GM12878 (cell line): ENCODE measurements around the gene PTGES3L. TPM values are rescaled to one million over a fixed set of nuclear protein-coding genes. Genes with fewer than 3 reads are reported as not detected.

Source experiments
- EED ChIP-seq: sonication (generic); IDR thresholded peaks from 2 replicates; pipeline ENCODE4 v1.6.1; 2016; ENCODE audit warnings: antibody characterized with exemption, low read depth
- EP300 ChIP-seq, 2 experiments: fragments of 150-350 bp in 1 of 2; IDR thresholded peaks; 2 replicates each; pipeline ENCODE4 v1.6.1; 2011 to 2012; ENCODE audit warnings: low read depth in 2 of 2, low read length in 2 of 2, borderline replicate concordance in 1 of 2, improper control_type of control experiment in 1 of 2, inconsistent platforms in 1 of 2; ENCODE audit not compliant: control insufficient read depth in 1 of 2
- GABPA ChIP-seq: IDR thresholded peaks from 2 replicates; pipeline ENCODE4 v1.6.1; 2014; ENCODE audit warnings: antibody characterized with exemption, low read depth, mild to moderate bottlenecking, inconsistent platforms
- IRF4 ChIP-seq: IDR thresholded peaks from 2 replicates; pipeline ENCODE4 v1.6.1; 2011; ENCODE audit warnings: low read depth, low read length
- MEF2B ChIP-seq: fragments of 450-650 bp; IDR thresholded peaks from 2 replicates; pipeline ENCODE4 v1.6.1; 2018; ENCODE audit warnings: mild to moderate bottlenecking, moderate library complexity; ENCODE audit not compliant: partially characterized antibody, poor library complexity, severe bottlenecking
- MTA3 ChIP-seq: IDR thresholded peaks from 2 replicates; pipeline ENCODE4 v1.6.1; 2012; ENCODE audit warnings: low read length, inconsistent platforms, borderline replicate concordance
- PAX8 ChIP-seq: fragments of 450-650 bp; IDR thresholded peaks from 2 replicates; pipeline ENCODE4 v1.6.1; 2017; ENCODE audit warnings: mild to moderate bottlenecking, moderate library complexity
- SRF ChIP-seq, 2 experiments: IDR thresholded peaks; 2 replicates each; pipeline ENCODE4 v1.6.1; 2011; ENCODE audit warnings: low read depth in 2 of 2, low read length in 2 of 2, mild to moderate bottlenecking in 1 of 2, moderate library complexity in 1 of 2
- WRNIP1 ChIP-seq: IDR thresholded peaks from 2 replicates; pipeline ENCODE4 v1.6.1; 2011; ENCODE audit warnings: low read depth, low read length, improper control_type of control experiment, borderline replicate concordance
- ZBED1 ChIP-seq: IDR thresholded peaks from 2 replicates; pipeline ENCODE4 v1.6.1; 2016; ENCODE audit warnings: borderline replicate concordance
- ZNF217 ChIP-seq: fragments of 450-650 bp; IDR thresholded peaks from 2 replicates; pipeline ENCODE4 v1.6.1; 2017; ENCODE audit warnings: antibody characterized with exemption, mild to moderate bottlenecking
- ZNF274 ChIP-seq: IDR thresholded peaks from one replicate; pipeline ENCODE4 v1.8.0; 2011; ENCODE audit not compliant: insufficient read length, insufficient read depth
- polyA plus RNA-seq, 11 experiments: library from polyadenylated mRNA; depleted of rRNA in 4 of 11; unstranded in 6 of 11; stranded (reverse) in 5 of 11; fragments of >200 nt; fragmentation: Nextera tagmentation in 4 of 11; fragmentation: Illumina TruSeq in 1 of 11; extraction: Ambion mirVana in 4 of 11; extraction: Trizol in 1 of 11; gene quantifications; 1 replicate in 1 of 11; 2 replicates in 10 of 11; pipeline versions ENCODE4 v1.2.1 to v1.2.3, GENCODE V29; 2011 to 2016; ENCODE audit warnings: inconsistent platforms in 2 of 11, missing spikeins in 2 of 11, low read depth in 1 of 11
- total RNA-seq, 4 experiments: library from RNA; depleted of rRNA in 3 of 4; stranded (reverse); fragments of >200 nt in 3 of 4; fragmentation: Illumina TruSeq in 1 of 4; extraction: Trizol in 1 of 4; gene quantifications; 2 replicates each; pipeline versions ENCODE4 v1.2.1 to v1.2.3, GENCODE V29; 2013 to 2021
- TF ChIP-seq, protein P1 (sequence below): fragments of 150-350 bp; IDR thresholded peaks from 2 replicates; pipeline ENCODE4 v1.6.1; 2016; ENCODE audit warnings: low read depth, low read length

The PTGES3L gene
- total and polyA plus RNA-seq, 10 of the 15 experiments (the other 5 are each of a cell fraction or from before 2014, with no cell fraction given): 0.11 to 2.3 (median 0.98) TPM

DNA sequence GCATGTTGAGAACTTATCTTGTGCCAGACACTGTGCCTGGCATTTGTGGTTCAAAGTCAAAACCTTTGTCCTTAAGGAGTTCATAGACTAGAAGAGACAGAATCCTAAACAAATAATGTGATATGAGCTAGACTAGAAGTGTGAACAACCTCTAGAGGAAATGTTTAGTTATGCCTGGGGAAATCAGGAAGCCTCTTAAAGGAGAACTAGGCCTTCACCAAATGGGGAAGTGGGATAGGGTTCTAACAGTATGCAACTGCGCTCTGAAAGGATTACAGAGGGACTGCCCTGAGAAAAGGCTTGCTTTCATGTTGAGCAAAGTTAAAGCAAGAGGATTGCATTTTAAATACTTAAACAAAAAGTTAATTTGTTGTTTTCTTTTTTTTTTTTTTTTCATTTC lies 5.3 kb upstream of the PTGES3L start (continued):
- TF ChIP-seq EED (peak; percentile 68), WRNIP1 (no peak), MEF2B (no peak), GABPA (no peak), ZNF217 (peak; percentile 86; the same call in 1 of the 2 replicates), IRF4 (peak; percentile 86), SRF (IDR thresholded peaks at IDR 0.05; ENCODE audit: low read depth in 2 of 2, low read length in 2 of 2) (0 out of 4 replicates have a peak, but pooled peaks of 1 of the 2 experiments have one; percentile 61), ZBED1 (no peak), EP300 (IDR thresholded peaks at IDR 0.05; ENCODE audit: borderline replicate concordance in 1 of 2, control insufficient read depth in 1 of 2, low read depth in 2 of 2, low read length in 2 of 2) (peak in 1 of 2 experiments; percentile 74; a peak in 1 of 4 replicates), ZNF274 (no peak), PAX8 (no peak), MTA3 (no peak; the same call in 1 of the 2 replicates)
- TF ChIP-seq, protein P1, sequence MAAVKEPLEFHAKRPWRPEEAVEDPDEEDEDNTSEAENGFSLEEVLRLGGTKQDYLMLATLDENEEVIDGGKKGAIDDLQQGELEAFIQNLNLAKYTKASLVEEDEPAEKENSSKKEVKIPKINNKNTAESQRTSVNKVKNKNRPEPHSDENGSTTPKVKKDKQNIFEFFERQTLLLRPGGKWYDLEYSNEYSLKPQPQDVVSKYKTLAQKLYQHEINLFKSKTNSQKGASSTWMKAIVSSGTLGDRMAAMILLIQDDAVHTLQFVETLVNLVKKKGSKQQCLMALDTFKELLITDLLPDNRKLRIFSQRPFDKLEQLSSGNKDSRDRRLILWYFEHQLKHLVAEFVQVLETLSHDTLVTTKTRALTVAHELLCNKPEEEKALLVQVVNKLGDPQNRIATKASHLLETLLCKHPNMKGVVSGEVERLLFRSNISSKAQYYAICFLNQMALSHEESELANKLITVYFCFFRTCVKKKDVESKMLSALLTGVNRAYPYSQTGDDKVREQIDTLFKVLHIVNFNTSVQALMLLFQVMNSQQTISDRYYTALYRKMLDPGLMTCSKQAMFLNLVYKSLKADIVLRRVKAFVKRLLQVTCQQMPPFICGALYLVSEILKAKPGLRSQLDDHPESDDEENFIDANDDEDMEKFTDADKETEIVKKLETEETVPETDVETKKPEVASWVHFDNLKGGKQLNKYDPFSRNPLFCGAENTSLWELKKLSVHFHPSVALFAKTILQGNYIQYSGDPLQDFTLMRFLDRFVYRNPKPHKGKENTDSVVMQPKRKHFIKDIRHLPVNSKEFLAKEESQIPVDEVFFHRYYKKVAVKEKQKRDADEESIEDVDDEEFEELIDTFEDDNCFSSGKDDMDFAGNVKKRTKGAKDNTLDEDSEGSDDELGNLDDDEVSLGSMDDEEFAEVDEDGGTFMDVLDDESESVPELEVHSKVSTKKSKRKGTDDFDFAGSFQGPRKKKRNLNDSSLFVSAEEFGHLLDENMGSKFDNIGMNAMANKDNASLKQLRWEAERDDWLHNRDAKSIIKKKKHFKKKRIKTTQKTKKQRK: no peak
- TF ChIP-seq, all 136 proteins: peak for 22
